K562 (cell line): Measurements from ENCODE around the gene NCOR2. TPM values are rescaled to one million over a fixed set of nuclear protein-coding genes. Genes with fewer than 3 reads are reported as not detected.

Experiments used
- ATAC-seq: fragments of 200-7000 bp; cut with Tn5 transposase; 3 replicates; pipeline ENCODE4 v1.9.1; 2020; ENCODE audit warnings: moderate library complexity
- BruUV-seq: library from RNA; stranded (reverse); fragments of 400-500 nt; replicated peaks from 2 replicates; lab custom pipeline; 2021; lab: Mats Ljungman, UMichigan
- CTCF ChIA-PET: fragments of 300-600 bp; formaldehyde crosslinking; extraction: SDS; loops from one replicate; lab custom pipeline; 2021; ENCODE audit warnings: low intra/inter-chr PET ratio; lab: Yijun Ruan, JAX
- POLR2A ChIA-PET: fragments of 300-600, 350-650 bp; sonication (Branson Sonifier 250); formaldehyde crosslinking; extraction: SDS; loops from one replicate; lab custom pipeline; 2021; ENCODE audit warnings: antibody characterized with exemption, inconsistent platforms; lab: Yijun Ruan, JAX
- DNase-seq, 4 experiments: peaks; one replicate each; pipeline versions ENCODE4 v3.0.0 to v3.0.0-alpha.2; 2011 to 2018; ENCODE audit warnings: low spot score in 3 of 4, mixed read lengths in 3 of 4; ENCODE audit errors: extremely low read depth in 1 of 4
- FAIRE-seq: peaks from 2 replicates; lab custom pipeline; 2011; peaks lifted over from hg19 to GRCh38; lab: Jason Lieb, UNC
- H2AFZ ChIP-seq: 2 replicates; pipeline ENCODE4 v1.6.0; 2011; ENCODE audit warnings: low read depth, low read length, control low read depth, inconsistent platforms
- H3K27ac ChIP-seq: fragments of 200-600 bp; 3 replicates; pipeline ENCODE4 v1.8.0; 2011; ENCODE audit warnings: low read depth, mild to moderate bottlenecking, control low read depth, inconsistent platforms, low read length, moderate library complexity, mixed read lengths; ENCODE audit errors: extremely low read depth
- H3K27me3 ChIP-seq, 2 experiments: fragments of 300-600 bp in 1 of 2; 2 replicates in 1 of 2; 3 replicates in 1 of 2; pipeline versions ENCODE4 v1.6.0 to v1.8.0; 2011; ENCODE audit warnings: inconsistent platforms in 2 of 2, low read length in 2 of 2, mild to moderate bottlenecking in 1 of 2, mixed read lengths in 1 of 2, moderate library complexity in 1 of 2; ENCODE audit not compliant: control insufficient read depth in 2 of 2, insufficient read depth in 2 of 2
- H3K36me3 ChIP-seq: fragments of 300-600 bp; 3 replicates; pipeline ENCODE4 v1.8.0; 2011; ENCODE audit warnings: mild to moderate bottlenecking, low read length, inconsistent platforms; ENCODE audit not compliant: control insufficient read depth, insufficient read depth
- H3K4me1 ChIP-seq, 2 experiments: fragments of 200-600 bp in 1 of 2; replicated peaks in 1 of 2; 2 replicates in 1 of 2; 3 replicates in 1 of 2; pipeline versions ENCODE4 v1.5.1 to v1.8.0; 2011; ENCODE audit warnings: inconsistent platforms in 2 of 2, low read length in 2 of 2, mild to moderate bottlenecking in 1 of 2, mixed read lengths in 1 of 2, moderate library complexity in 1 of 2; ENCODE audit not compliant: control insufficient read depth in 2 of 2, insufficient read depth in 2 of 2
- H3K4me2 ChIP-seq: 2 replicates; pipeline ENCODE4 v1.6.1; 2011; ENCODE audit warnings: low read length, control low read depth, inconsistent platforms, mixed read lengths; ENCODE audit not compliant: insufficient read depth
- H3K4me3 ChIP-seq: fragments of 200-600 bp; sonication (generic), shearing (Covaris generic); 2 replicates; pipeline ENCODE4 v1.5.1; 2016; ENCODE audit warnings: control low read depth, inconsistent platforms
- H3K79me2 ChIP-seq: fragments of 200-600 bp; 3 replicates; pipeline ENCODE4 v1.8.0; 2011; ENCODE audit warnings: low read length, inconsistent platforms; ENCODE audit not compliant: control insufficient read depth, insufficient read depth
- H3K9ac ChIP-seq, 2 experiments: 2 replicates each; pipeline versions ENCODE4 v1.6.0 to v1.6.1; 2011; ENCODE audit warnings: low read depth in 2 of 2, low read length in 2 of 2, control low read depth in 1 of 2, inconsistent platforms in 1 of 2, mild to moderate bottlenecking in 1 of 2, mixed read lengths in 1 of 2; ENCODE audit not compliant: insufficient read depth in 1 of 2
- H3K9me1 ChIP-seq: one replicate; pipeline ENCODE4 v1.6.0; 2011; ENCODE audit warnings: inconsistent platforms, mild to moderate bottlenecking, low read length, moderate library complexity; ENCODE audit not compliant: control insufficient read depth, insufficient read depth
- H3K9me3 ChIP-seq: replicated peaks from 2 replicates; pipeline ENCODE4 v1.5.1; 2011; ENCODE audit warnings: low read depth, low read length, inconsistent platforms; ENCODE audit not compliant: control insufficient read depth, insufficient read depth
- H4K20me1 ChIP-seq: replicated peaks from 2 replicates; pipeline ENCODE4 v1.6.1; 2011; ENCODE audit warnings: low read length, inconsistent platforms, mixed read lengths; ENCODE audit not compliant: control insufficient read depth, insufficient read depth
- BRD9 ChIP-seq: fragments of 450-650 bp; IDR thresholded peaks from 2 replicates; pipeline ENCODE4 v1.6.1; 2018; ENCODE audit warnings: low read depth; ENCODE audit not compliant: partially characterized antibody
- ETV6 ChIP-seq, 3 experiments: fragments of 150-350 bp in 1 of 3; sonication (generic) in 1 of 3; formaldehyde crosslinking in 1 of 3; IDR thresholded peaks; 2 replicates each; pipeline versions ENCODE4 v1.6.1 to v1.8.0; 2014 to 2022; ENCODE audit warnings: borderline replicate concordance in 2 of 3, low read depth in 2 of 3, antibody characterized with exemption in 1 of 3, low read length in 1 of 3, mild to moderate bottlenecking in 1 of 3, missing genetic modification reagents in 1 of 3
- FOXK2 ChIP-seq, 2 experiments: fragments of 450-650 bp; IDR thresholded peaks in 1 of 2; conservative IDR thresholded peaks in 1 of 2; 2 replicates each; pipeline ENCODE4 v1.6.1; 2016; ENCODE audit warnings: low read depth in 2 of 2, mild to moderate bottlenecking in 1 of 2
- GATAD2A ChIP-seq: fragments of 450-650 bp; IDR thresholded peaks from 2 replicates; pipeline ENCODE4 v1.6.1; 2017
- GMEB1 ChIP-seq: fragments of 250-450 bp; sonication (Bioruptor Pico); IDR thresholded peaks from 2 replicates; pipeline ENCODE4 v1.4.0; 2020; ENCODE audit warnings: mild to moderate bottlenecking
- NFYB ChIP-seq: IDR thresholded peaks from 2 replicates; pipeline ENCODE4 v1.6.1; 2011; ENCODE audit warnings: mild to moderate bottlenecking, moderate library complexity; ENCODE audit not compliant: insufficient read length; ENCODE audit errors: extremely low read depth
- RBM34 ChIP-seq: fragments of 200-400 bp; formaldehyde crosslinking; IDR thresholded peaks from 2 replicates; pipeline ENCODE4 v1.6.1; 2018; ENCODE audit warnings: low read length, borderline replicate concordance; ENCODE audit not compliant: insufficient read depth
- ZNF184 ChIP-seq: sonication (generic); formaldehyde crosslinking; IDR thresholded peaks from 2 replicates; pipeline ENCODE4 v1.5.0; 2020; ENCODE audit warnings: missing genetic modification reagents
- ZNF212 ChIP-seq: fragments of 450-650 bp; formaldehyde crosslinking; IDR thresholded peaks from 2 replicates; pipeline ENCODE4 v1.4.0; 2020; ENCODE audit warnings: mild to moderate bottlenecking
- ZNF778 ChIP-seq: fragments of 450-650 bp; formaldehyde crosslinking; IDR thresholded peaks from 2 replicates; pipeline ENCODE4 v1.4.0; 2020; ENCODE audit warnings: mild to moderate bottlenecking, moderate library complexity
- WGBS: fragments of 100-300 bp; shearing (Covaris generic); methylation state at CpG from one replicate; pipeline ENCODE4 v1.1.6; 2016; ENCODE audit warnings: low coverage, mixed read lengths; ENCODE audit not compliant: insufficient coverage; ENCODE audit errors: missing lambda C conversion rate; 5-methylcytosine and 5-hydroxymethylcytosine counted together
- in situ Hi-C: fragments of 300-500 bp; cut with MboI; formaldehyde crosslinking; loops from 4 replicates; pipeline ENCODE4 v1.15.0; 2018; ENCODE audit warnings: inconsistent platforms, mixed read lengths
- intact Hi-C: fragments of 100-400 bp; cut with micrococcal nuclease; formaldehyde crosslinking; loops from 2 replicates; pipeline ENCODE4 v1.14.2; 2022
- polyA plus RNA-seq, 8 experiments: library from polyadenylated mRNA; depleted of rRNA in 4 of 8; stranded (reverse) in 5 of 8; unstranded in 3 of 8; fragments of >200 nt; fragmentation: Nextera tagmentation in 2 of 8; fragmentation: Illumina TruSeq in 1 of 8; extraction: Ambion mirVana in 2 of 8; extraction: Trizol in 1 of 8; gene quantifications; 2 replicates each; pipeline versions ENCODE4 v1.2.1 to v1.2.3, GENCODE V29; 2011 to 2014; ENCODE audit warnings: inconsistent platforms in 1 of 8, missing spikeins in 1 of 8
- total RNA-seq, 7 experiments: library from RNA; depleted of rRNA in 6 of 7; stranded (reverse); fragments of >200 nt in 6 of 7; fragmentation: Illumina TruSeq in 2 of 7; extraction: Trizol in 2 of 7; gene quantifications; 2 replicates each; pipeline versions ENCODE4 v1.2.1 to v1.2.3, GENCODE V29; 2011 to 2021; ENCODE audit warnings: low replicate concordance in 1 of 7

NCOR2 gene
- total and polyA plus RNA-seq, 9 of the 15 experiments (the other 6 are each of a cell fraction or from before 2014, with no cell fraction given): 0.18 to 126 (median 8.4) TPM

- Histone ChIP-seq H3K9ac (no peak overlapping the region), H3K36me3 (no peaks in the 10 kb centered on the region), H2AFZ (no peak overlapping the region), H3K9me1 (no peaks in the 10 kb centered on the region), H4K20me1 (no peaks in the 10 kb centered on the region), H3K9me3 (peaks cover 7% of the 10 kb centered on the region), H3K27ac (no peak overlapping the region), H3K27me3 (peaks cover 9 to 10% of the 10 kb centered on the region in 2 experiments; a peak in 4 of 5 replicates), H3K4me1 (peaks cover 8 to 14% of the 10 kb centered on the region in 2 experiments; a peak in 4 of 5 replicates), H3K4me3 (no peak overlapping the region), H3K79me2 (no peaks in the 10 kb centered on the region), H3K4me2 (no peak overlapping the region)
- no peak for DNase-seq
- ChIA-PET CTCF (no interaction called here), POLR2A (no interaction called here)
- 16% methylated on average over 6 of the region's 6 CpGs for WGBS
- intact Hi-C loops: no loop called here
- no peak for FAIRE-seq
- ATAC-seq: no peak
- in situ Hi-C loops: no loop called here
- BruUV-seq: no TSS peak
- TF ChIP-seq FOXK2 (conservative IDR thresholded peaks at IDR 0.05 in 1 of 2, IDR thresholded peaks at IDR 0.05 in 1 of 2; ENCODE audit: low read depth in 2 of 2): no peak
- no peak for TF ChIP-seq RBM34
- no peak for TF ChIP-seq NFYB
- no peak for TF ChIP-seq ZNF212 (CRISPR knock-in tag)
- no peak for TF ChIP-seq ZNF778
- TF ChIP-seq GMEB1 (CRISPR knock-in tag): no peak
- TF ChIP-seq ETV6 (IDR thresholded peaks at IDR 0.05; ENCODE audit: borderline replicate concordance in 1 of 2, low read depth in 2 of 2, low read length in 1 of 2): no peak
- no peak for TF ChIP-seq ETV6 (CRISPR knock-in tag; IDR thresholded peaks at IDR 0.05; ENCODE audit: borderline replicate concordance)
- TF ChIP-seq GATAD2A: no peak
- peak; percentile 92 for TF ChIP-seq BRD9
- TF ChIP-seq ZNF184 (CRISPR knock-in tag): no peak
Observed at GRCh38 chr12:124594851-124595250, 27.4 kb upstream of the NCOR2 start.
